SK-N-SH (cell line): ENCODE results near the gene ABCC10. TPM values are rescaled to one million over a fixed set of nuclear protein-coding genes. Genes with fewer than 3 reads are reported as not detected.

Source experiments
- CTCF ChIA-PET: fragments of 300-600, 350-600 bp; formaldehyde crosslinking; extraction: SDS; loops from one replicate; lab custom pipeline; 2021; lab: Yijun Ruan, JAX
- POLR2A ChIA-PET: fragments of 350-600 bp; sonication (Branson Sonifier 250); formaldehyde crosslinking; extraction: SDS; loops from one replicate; lab custom pipeline; 2020; ENCODE audit warnings: antibody characterized with exemption, inconsistent platforms; lab: Yijun Ruan, JAX
- DNase-seq: peaks from one replicate; pipeline ENCODE4 v3.0.0; 2012
- H2AFZ ChIP-seq: fragments of 200-600 bp; sonication (generic); 2 replicates; pipeline ENCODE4 v1.8.1; 2016; ENCODE audit warnings: antibody characterized with exemption, mild to moderate bottlenecking, low read depth
- H3F3A ChIP-seq: fragments of 200-600 bp; sonication (generic); replicated peaks from 2 replicates; pipeline ENCODE3; 2016; ENCODE audit warnings: antibody characterized with exemption, mild to moderate bottlenecking; ENCODE audit not compliant: insufficient read depth
- H3K27ac ChIP-seq, 2 experiments: fragments of 200-500 bp in 1 of 2; fragments of 200-600 bp in 1 of 2; sonication (Bioruptor generic) in 1 of 2; sonication (generic), shearing (Covaris generic) in 1 of 2; 2 replicates each; pipeline versions ENCODE4 v1.5.1 to v1.6.1; 2014 to 2016; ENCODE audit warnings: low read depth in 2 of 2, inconsistent platforms in 1 of 2, low read length in 1 of 2, mild to moderate bottlenecking in 1 of 2, mixed read lengths in 1 of 2
- H3K27me3 ChIP-seq: fragments of 200-600 bp; sonication (generic), shearing (Covaris generic); 2 replicates; pipeline ENCODE4 v1.6.1; 2016; ENCODE audit warnings: mixed run types; ENCODE audit not compliant: insufficient read depth
- H3K36me3 ChIP-seq, 2 experiments: fragments of 200-500 bp in 1 of 2; fragments of 200-600 bp in 1 of 2; sonication (Bioruptor generic) in 1 of 2; sonication (generic) in 1 of 2; replicated peaks in 1 of 2; 2 replicates each; pipeline versions ENCODE3 to v1.5.1; 2014 to 2016; ENCODE audit warnings: low read length in 1 of 2, mild to moderate bottlenecking in 1 of 2; ENCODE audit not compliant: insufficient read depth in 2 of 2, control insufficient read depth in 1 of 2
- H3K4me1 ChIP-seq, 2 experiments: fragments of 200-500 bp in 1 of 2; fragments of 200-600 bp in 1 of 2; sonication (Bioruptor generic) in 1 of 2; sonication (generic), shearing (Covaris generic) in 1 of 2; 2 replicates each; pipeline versions ENCODE4 v1.5.1 to v1.6.1; 2014 to 2016; ENCODE audit warnings: low read depth in 1 of 2, low read length in 1 of 2, mixed run types in 1 of 2; ENCODE audit not compliant: insufficient read depth in 2 of 2, control insufficient read depth in 1 of 2
- H3K4me2 ChIP-seq: fragments of 200-600 bp; sonication (generic), shearing (Covaris generic); 2 replicates; pipeline ENCODE4 v1.6.1; 2017; ENCODE audit warnings: mixed run types
- H3K4me3 ChIP-seq, 2 experiments: fragments of 200-500 bp in 1 of 2; fragments of 200-600 bp in 1 of 2; sonication (Bioruptor generic) in 1 of 2; sonication (generic), shearing (Covaris generic) in 1 of 2; 2 replicates each; pipeline versions ENCODE4 v1.5.1 to v1.8.1; 2014 to 2016; ENCODE audit warnings: low read depth in 2 of 2, inconsistent platforms in 1 of 2, low read length in 1 of 2, mild to moderate bottlenecking in 1 of 2, mixed read lengths in 1 of 2, moderate library complexity in 1 of 2
- H3K79me2 ChIP-seq: fragments of 200-600 bp; sonication (generic); 2 replicates; pipeline ENCODE4 v1.8.1; 2017; ENCODE audit warnings: mild to moderate bottlenecking; ENCODE audit not compliant: insufficient read depth
- H3K9ac ChIP-seq: fragments of 200-600 bp; sonication (generic); 2 replicates; pipeline ENCODE4 v1.6.1; 2017; ENCODE audit warnings: mixed run types
- H3K9me2 ChIP-seq: fragments of 200-600 bp; sonication (generic); 2 replicates; pipeline ENCODE4 v1.6.1; 2017; ENCODE audit warnings: mixed run types
- H3K9me3 ChIP-seq: fragments of 200-600 bp; sonication (generic); 2 replicates; pipeline ENCODE4 v1.6.1; 2017; ENCODE audit warnings: mixed run types, mild to moderate bottlenecking, moderate library complexity
- H4K20me1 ChIP-seq: fragments of 200-600 bp; sonication (generic); 2 replicates; pipeline ENCODE4 v1.6.1; 2017; ENCODE audit warnings: mild to moderate bottlenecking, mixed run types; ENCODE audit not compliant: insufficient read depth
- CHD2 ChIP-seq: fragments of 150-350 bp; IDR thresholded peaks from 2 replicates; pipeline ENCODE4 v1.6.1; 2018; ENCODE audit warnings: low read length; ENCODE audit not compliant: partially characterized antibody
- CTCF ChIP-seq: fragments of 200-600 bp; sonication (generic); IDR thresholded peaks from 2 replicates; pipeline ENCODE4 v1.6.1; 2017; ENCODE audit warnings: antibody characterized with exemption, mild to moderate bottlenecking, moderate library complexity
- ELF1 ChIP-seq: IDR thresholded peaks from 2 replicates; pipeline ENCODE4 v1.4.0; 2012
- EP300 ChIP-seq, 2 experiments: IDR thresholded peaks; 2 replicates each; pipeline versions ENCODE4 v1.4.0 to v1.6.1; 2012; ENCODE audit warnings: borderline replicate concordance in 1 of 2, low read depth in 1 of 2, low read length in 1 of 2
- EZH2phosphoT487 ChIP-seq: fragments of 200-600 bp; sonication (generic); IDR thresholded peaks from 2 replicates; pipeline ENCODE4 v1.6.1; 2017; ENCODE audit warnings: low read depth, mixed run types, mild to moderate bottlenecking, antibody characterized with exemption, moderate library complexity, borderline replicate concordance
- FOSL2 ChIP-seq: IDR thresholded peaks from 2 replicates; pipeline ENCODE4 v1.4.0; 2012; ENCODE audit warnings: low read depth, mild to moderate bottlenecking, moderate library complexity, borderline replicate concordance
- GABPA ChIP-seq: IDR thresholded peaks from 2 replicates; pipeline ENCODE4 v1.4.0; 2012; ENCODE audit warnings: low read depth, mild to moderate bottlenecking
- GATA2 ChIP-seq: sonication (generic); formaldehyde crosslinking; IDR thresholded peaks from 2 replicates; pipeline ENCODE4 v1.5.0; 2020; ENCODE audit warnings: mild to moderate bottlenecking, missing genetic modification reagents
- JUND ChIP-seq: IDR thresholded peaks from 2 replicates; pipeline ENCODE4 v1.4.0; 2012
- MAX ChIP-seq: IDR thresholded peaks from 2 replicates; pipeline ENCODE4 v1.4.0; 2012; ENCODE audit warnings: low read depth
- MEF2A ChIP-seq: IDR thresholded peaks from 2 replicates; pipeline ENCODE4 v1.4.0; 2012; ENCODE audit warnings: low read depth, borderline replicate concordance
- MXI1 ChIP-seq: IDR thresholded peaks from 2 replicates; pipeline ENCODE4 v1.6.1; 2012; ENCODE audit warnings: mild to moderate bottlenecking, low read depth, low read length, improper control_type of control experiment
- NFIC ChIP-seq: IDR thresholded peaks from 2 replicates; pipeline ENCODE4 v1.4.0; 2012; ENCODE audit warnings: borderline replicate concordance
- NRF1 ChIP-seq: IDR thresholded peaks from 2 replicates; pipeline ENCODE4 v1.6.1; 2012; ENCODE audit warnings: low read depth, mild to moderate bottlenecking, low read length
- PBX3 ChIP-seq: IDR thresholded peaks from 2 replicates; pipeline ENCODE4; 2012
- RAD21 ChIP-seq: IDR thresholded peaks from 2 replicates; pipeline ENCODE4 v1.6.1; 2012; ENCODE audit warnings: mild to moderate bottlenecking, low read length
- RFX5 ChIP-seq: IDR thresholded peaks from 2 replicates; pipeline ENCODE4 v1.6.1; 2012; ENCODE audit warnings: mild to moderate bottlenecking, improper control_type of control experiment, low read length
- RXRA ChIP-seq: IDR thresholded peaks from 2 replicates; pipeline ENCODE4 v1.4.0; 2012; ENCODE audit warnings: low read depth, mild to moderate bottlenecking, borderline replicate concordance
- SIN3A ChIP-seq: IDR thresholded peaks from 2 replicates; pipeline ENCODE4 v1.6.1; 2012; ENCODE audit warnings: low read depth, mild to moderate bottlenecking, low read length, moderate library complexity, borderline replicate concordance
- SMC3 ChIP-seq: IDR thresholded peaks from 2 replicates; pipeline ENCODE4 v1.6.1; 2012; ENCODE audit warnings: low read depth, low read length, improper control_type of control experiment
- TAF1 ChIP-seq: IDR thresholded peaks from 2 replicates; pipeline ENCODE4 v1.6.1; 2012; ENCODE audit warnings: low read depth, mild to moderate bottlenecking, low read length, moderate library complexity, borderline replicate concordance
- TEAD4 ChIP-seq: IDR thresholded peaks from 2 replicates; pipeline ENCODE4 v1.4.0; 2012; ENCODE audit warnings: mild to moderate bottlenecking, borderline replicate concordance; ENCODE audit not compliant: insufficient read depth
- USF2 ChIP-seq: fragments of 150-350 bp; IDR thresholded peaks from 2 replicates; pipeline ENCODE4 v1.6.1; 2017; ENCODE audit warnings: antibody characterized with exemption, low read length, low read depth, borderline replicate concordance
- YY1 ChIP-seq: IDR thresholded peaks from 2 replicates; pipeline ENCODE4 v1.4.0; 2012; ENCODE audit warnings: low read depth, mild to moderate bottlenecking
- WGBS: methylation state at CpG from one replicate; pipeline ENCODE4 v1.1.6; 2017; ENCODE audit warnings: low lambda C conversion rate; 5-methylcytosine and 5-hydroxymethylcytosine counted together
- polyA plus RNA-seq, 3 experiments: library from polyadenylated mRNA; depleted of rRNA; stranded (reverse); fragments of >200 nt; gene quantifications; 2 replicates each; pipeline ENCODE4 v1.2.3, GENCODE V29; 2012

ABCC10 gene
- polyA plus RNA-seq, 1 of the 3 experiments (the other 2 are of a cell fraction): 28.3 TPM

- POLR2A ChIA-PET: interaction anchor here (1.1 to 1.3 kb wide), 3 partner anchors 10 to 45 kb away, joined by 3 to 5 read pairs (median 3); partner anchors contain the start of gene DLK2
- Histone ChIP-seq H3K9me3 (no peaks in the 10 kb centered on the region), H3K9me2 (no peaks in the 10 kb centered on the region), H4K20me1 (no peaks in the 10 kb centered on the region), H3K4me2 (no peak overlapping the region), H3K9ac (no peak overlapping the region), H3F3A (no peaks in the 10 kb centered on the region), H3K36me3 (peaks cover 4 to 39% of the 10 kb centered on the region in 2 experiments), H3K4me1 (no peaks in the 10 kb centered on the region), H3K4me3 (no peak overlapping the region), H3K27me3 (no peaks in the 10 kb centered on the region), H3K79me2 (no peaks in the 10 kb centered on the region), H2AFZ (no peak overlapping the region), H3K27ac (no peak overlapping the region)
- 90% methylated on average over 8 of the region's 8 CpGs for WGBS
- CTCF ChIA-PET: interaction anchor here (0.7 to 2.8 kb wide), 5 partner anchors 10 to 65 kb away, joined by 3 to 16 read pairs (median 8); partner anchors contain the start of genes DLK2 and LRRC73
- peak; percentile 11 for DNase-seq
- no peak for TF ChIP-seq TAF1
- no peak for TF ChIP-seq ELF1
- TF ChIP-seq EP300 (IDR thresholded peaks at IDR 0.05; ENCODE audit: borderline replicate concordance in 1 of 2, low read depth in 1 of 2, low read length in 1 of 2): no peak
- TF ChIP-seq TEAD4: no peak
- TF ChIP-seq CTCF: no peak
- no peak for TF ChIP-seq RAD21
- no peak for TF ChIP-seq MXI1
- TF ChIP-seq SIN3A: no peak
- TF ChIP-seq YY1: no peak
- TF ChIP-seq FOSL2: no peak
- no peak for TF ChIP-seq SMC3
- TF ChIP-seq RXRA: no peak
- TF ChIP-seq NRF1: no peak
- TF ChIP-seq JUND: no peak
- TF ChIP-seq GATA2 (CRISPR knock-in tag): no peak
- no peak for TF ChIP-seq RFX5
Measured at GRCh38 chr6:43444582-43444981, 17.2 kb downstream of the ABCC10 start.

- POLR2A ChIA-PET: no interaction called here
- Histone ChIP-seq H3K4me1 (no peaks in the 10 kb centered on the region), H2AFZ (no peak overlapping the region), H3K36me3 (peaks cover 7 to 49% of the 10 kb centered on the region in 2 experiments), H3K27me3 (no peaks in the 10 kb centered on the region), H3K4me3 (no peak overlapping the region), H3K9me2 (no peaks in the 10 kb centered on the region), H3K79me2 (no peaks in the 10 kb centered on the region), H3K4me2 (no peak overlapping the region), H3K9ac (no peak overlapping the region), H3K9me3 (no peaks in the 10 kb centered on the region), H3K27ac (no peak overlapping the region), H3F3A (no peaks in the 10 kb centered on the region), H4K20me1 (no peaks in the 10 kb centered on the region)
- WGBS: 93% methylated on average over 10 of the region's 16 CpGs
- CTCF ChIA-PET: interaction anchor here (0.7 to 2.8 kb wide), 4 partner anchors 9 to 61 kb away, joined by 3 to 16 read pairs (median 8); partner anchors contain the start of gene DLK2
- DNase-seq: no peak
- TF ChIP-seq TEAD4 (no peak), MAX (no peak), CHD2 (no peak), RXRA (no peak), MEF2A (no peak), USF2 (no peak), NFIC (no peak), NRF1 (no peak), GABPA (no peak), TAF1 (no peak), PBX3 (no peak), YY1 (no peak), JUND (no peak), EZH2phosphoT487 (no peak)
Measured at GRCh38 chr6:43445576-43445975, 18.2 kb downstream of the ABCC10 start.
